Loucy (cell line): ENCODE results near the gene NES.

ENCODE experiments used
- CTCF ChIP-seq: fragments of 200-600 bp; sonication (generic); conservative IDR thresholded peaks from 2 replicates; pipeline ENCODE4 v1.5.1; 2014; ENCODE audit warnings: mild to moderate bottlenecking, antibody characterized with exemption, low read length
- EZH2phosphoT487 ChIP-seq: fragments of 200-600 bp; IDR thresholded peaks from 2 replicates; pipeline ENCODE4 v1.6.1; 2018; ENCODE audit warnings: antibody characterized with exemption, mild to moderate bottlenecking, moderate library complexity, borderline replicate concordance

DNA sequence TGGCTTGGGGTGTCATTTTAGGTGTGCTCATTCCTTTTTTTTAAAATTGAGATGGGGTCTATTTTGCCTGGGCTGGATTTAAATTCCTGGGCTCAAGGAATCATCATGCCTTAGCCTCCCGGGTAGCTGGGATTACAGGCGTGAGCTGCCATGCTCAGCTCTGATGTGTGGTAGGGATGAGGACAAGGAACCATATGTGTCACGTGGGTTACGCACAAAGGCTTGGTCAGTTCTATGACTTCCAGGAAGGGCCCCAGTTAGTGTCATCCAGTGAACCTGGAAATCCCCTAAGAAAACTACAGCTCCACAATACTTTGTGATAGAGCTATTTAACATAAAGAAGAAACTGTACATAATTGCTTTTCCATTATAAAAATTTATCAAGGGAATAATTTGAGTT is 44.3 kb upstream of the NES start:
- TF ChIP-seq EZH2phosphoT487 = no peak
- no peak for TF ChIP-seq CTCF
